Right lobe of liver (tissue), 6 donors: Measurements from ENCODE around the gene NKG7. TPM values are rescaled to one million over a fixed set of nuclear protein-coding genes. Genes with fewer than 3 reads are reported as not detected.
A peak's percentile ranks its signal among the peaks of the same experiment; 100 is the strongest.

Experiments
- ATAC-seq, 4 donors: fragments of 200-7000 bp; cut with Tn5 transposase; one replicate each; pipeline ENCODE4 v1.9.1; 2020; ENCODE audit warnings: mild to moderate bottlenecking in 4 of 4, moderate library complexity in 4 of 4
- DNase-seq, 3 donors: peaks; one replicate each; pipeline ENCODE4 v3.0.0-alpha.2; 2020
- H3K27ac ChIP-seq, 3 donors: fragments of 200-600 bp; one replicate each; pipeline ENCODE4 v1.8.0; 2022
- H3K27me3 ChIP-seq, 2 donors: fragments of 200-600 bp; one replicate each; pipeline ENCODE4 v1.8.0; 2022
- H3K36me3 ChIP-seq, 4 donors: fragments of 200-600 bp; sonication (generic) in 1 of 4; one replicate each; pipeline versions ENCODE4 v1.5.1 to v1.8.0; 2017 to 2022; ENCODE audit warnings: control low read depth in 1 of 4
- H3K4me1 ChIP-seq, 4 donors: fragments of 200-600 bp; sonication (generic) in 1 of 4; one replicate each; pipeline versions ENCODE4 v1.5.1 to v1.8.0; 2017 to 2022; ENCODE audit warnings: control low read depth in 1 of 4
- H3K4me3 ChIP-seq, 3 donors: fragments of 200-600 bp; one replicate each; pipeline ENCODE4 v1.8.0; 2022
- H3K9me3 ChIP-seq, 4 donors: fragments of 200-600 bp; sonication (generic) in 1 of 4; one replicate each; pipeline versions ENCODE4 v1.5.1 to v1.8.0; 2017 to 2022; ENCODE audit warnings: control low read depth in 1 of 4
- CTCF ChIP-seq, 4 donors: fragments of 200-600 bp in 3 of 4; fragments of 450-650 bp in 1 of 4; IDR thresholded peaks; one replicate each; pipeline versions ENCODE4 v1.5.1 to v1.8.0; 2016 to 2022; ENCODE audit warnings: antibody characterized with exemption in 4 of 4, mild to moderate bottlenecking in 2 of 4
- POLR2A ChIP-seq: fragments of 450-650 bp; IDR thresholded peaks from one replicate; pipeline ENCODE4 v1.6.1; 2017; ENCODE audit warnings: antibody characterized with exemption, mild to moderate bottlenecking
- WGBS: methylation state at CpG from one replicate; pipeline ENCODE4 v1.1.6; 2018; ENCODE audit warnings: low coverage, low lambda C conversion rate; ENCODE audit not compliant: insufficient coverage; ENCODE audit errors: missing lambda C conversion rate; 5-methylcytosine and 5-hydroxymethylcytosine counted together
- intact Hi-C, 2 donors: fragments of 100-400 bp; cut with DNase I; formaldehyde crosslinking; loops; one replicate each; pipeline versions ENCODE4 v1.11.2 to v1.14.1; 2022
- total RNA-seq, 6 experiments: library from RNA; depleted of rRNA in 2 of 6; stranded (reverse); fragments of >200 nt in 2 of 6; fragmentation: NEBNext Ultra II Directional in 3 of 6; extraction: Animal tissue kit (Norgen Biotek cat#: 25700) in 3 of 6; gene quantifications; one replicate each; pipeline versions ENCODE4 v1.1.0 to v1.2.4, GENCODE V29; 2016 to 2023
- donor health status: DM: no; HTN: yes; CAD: no.
- donor health status: DM: no; HTN: no; CAD: no.
- donor health status: DM: no; HTN: no; CAD: no.
- donor health status: DM: no; HTN: yes; CAD: no.
- donor health status: DM: no; HTN: yes; CAD: no.

NKG7 gene
- total RNA-seq, 6 experiments from 2014 or later = 1.7 to 7.7 (median 4.1) TPM

DNA sequence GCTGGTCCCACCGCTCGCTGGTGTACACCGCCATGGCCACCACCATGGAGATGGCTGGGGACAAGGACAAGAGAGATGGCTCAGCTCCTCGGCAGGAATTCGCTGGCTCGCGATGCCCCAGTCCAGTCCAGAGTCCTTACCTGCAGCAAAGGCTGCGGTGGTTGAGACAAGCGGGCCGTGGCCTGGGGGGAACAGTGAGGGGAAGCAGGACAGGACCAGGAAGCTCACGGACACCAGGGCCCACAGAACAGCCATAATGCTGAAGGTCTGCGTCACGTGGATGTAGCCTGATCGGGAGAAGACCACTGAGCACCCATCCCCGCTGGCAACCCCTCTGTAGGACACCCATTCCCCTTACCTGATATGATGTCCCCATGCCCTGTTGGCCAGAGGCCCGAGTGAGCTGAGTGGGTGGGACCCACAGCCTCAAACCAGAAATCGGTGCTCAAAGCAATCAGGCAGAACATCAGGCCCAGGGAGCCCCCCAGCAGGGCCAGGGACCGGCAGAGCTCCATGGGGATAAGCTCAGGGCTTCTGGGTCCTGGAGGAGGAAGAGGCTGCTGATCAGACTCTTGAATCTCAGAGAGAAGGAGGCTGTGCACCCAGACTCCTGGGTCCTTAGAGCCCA is 319 bp downstream of the NKG7 start:
- no peak for TF ChIP-seq CTCF (IDR thresholded peaks at IDR 0.05)
- no peak for TF ChIP-seq POLR2A
- Histone ChIP-seq H3K27ac (peak overlapping the region in 1 of 3 donors; percentile 8), H3K36me3 (no peaks in the 10 kb centered on the region), H3K4me3 (peak overlapping the region in 1 of 3 donors; percentile 21), H3K9me3 (no peaks in the 10 kb centered on the region), H3K27me3 (no peaks in the 10 kb centered on the region), H3K4me1 (peaks cover 0 to 4% (median 0%) of the 10 kb centered on the region in 4 donors)
- intact Hi-C loops = no loop called here
- WGBS = 71% methylated on average over 6 of the region's 18 CpGs
- DNase-seq (peak in 1 of 3 donors; percentile 46), ATAC-seq (no peak)

DNA sequence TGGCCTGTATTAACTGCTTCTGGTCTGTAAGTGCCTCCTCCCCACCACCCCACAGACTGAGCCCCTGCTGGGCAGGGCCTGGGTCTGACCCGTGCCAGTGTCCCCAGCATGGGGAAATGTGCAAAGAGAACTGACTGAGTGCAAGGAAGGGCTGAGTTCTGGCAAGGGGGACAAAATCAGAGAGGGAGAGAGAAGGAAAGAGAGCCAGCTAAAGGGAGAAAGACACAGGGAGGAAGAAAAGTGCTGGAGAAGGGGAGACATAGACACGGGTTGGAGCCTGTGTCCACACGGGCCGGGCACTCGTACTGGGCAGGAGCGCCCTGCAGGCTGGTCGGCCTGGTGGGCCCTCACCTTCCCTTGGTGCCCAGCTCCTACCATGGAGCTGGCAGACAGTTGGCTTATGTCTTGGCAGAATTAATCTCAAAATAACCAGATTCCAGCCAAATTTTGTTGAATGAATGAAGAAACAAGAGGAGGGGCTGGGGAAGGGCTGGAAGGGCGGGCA is 1.2 kb downstream of the NKG7 start:
- Histone ChIP-seq H3K4me3 (no peak overlapping the region), H3K4me1 (peaks cover 0 to 4% (median 0%) of the 10 kb centered on the region in 4 donors), H3K9me3 (no peaks in the 10 kb centered on the region), H3K27ac (peak overlapping the region in 1 of 3 donors; percentile 8), H3K27me3 (no peaks in the 10 kb centered on the region), H3K36me3 (no peaks in the 10 kb centered on the region)
- DNase-seq (no peak), ATAC-seq (no peak)
- TF ChIP-seq CTCF (IDR thresholded peaks at IDR 0.05) (no peak), POLR2A (no peak)
- WGBS = 68% methylated on average over 7 of the region's 8 CpGs
- intact Hi-C loops = no loop called here

DNA sequence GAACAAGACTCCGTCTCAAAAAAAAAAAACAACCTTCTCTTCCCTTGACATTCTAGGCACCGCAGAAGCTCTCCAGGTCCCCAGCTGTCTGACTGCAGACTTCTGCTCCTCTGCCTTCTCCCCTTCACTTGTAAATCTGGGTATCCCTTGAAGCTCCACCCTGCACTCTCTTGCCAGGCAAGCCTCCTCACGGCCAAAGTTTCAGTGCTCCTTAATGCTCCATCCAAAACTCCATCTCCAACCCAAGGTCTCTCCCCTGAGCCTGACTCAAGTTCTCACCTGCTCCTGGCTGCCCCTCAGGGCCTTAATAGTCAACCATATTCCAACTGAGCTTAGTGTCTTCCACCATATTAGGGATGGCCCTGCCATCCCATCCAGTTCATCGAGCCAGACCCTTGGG is 2.2 kb downstream of the NKG7 start:
- Histone ChIP-seq H3K27me3 (no peaks in the 10 kb centered on the region), H3K27ac (no peak overlapping the region), H3K36me3 (no peaks in the 10 kb centered on the region), H3K4me1 (peaks cover 0 to 4% (median 0%) of the 10 kb centered on the region in 4 donors), H3K4me3 (no peak overlapping the region), H3K9me3 (no peaks in the 10 kb centered on the region)
- DNase-seq (no peak), ATAC-seq (no peak)
- 62% methylated on average over 2 of the region's 4 CpGs for WGBS
- intact Hi-C loops = no loop called here
- no peak for TF ChIP-seq POLR2A
- TF ChIP-seq CTCF (IDR thresholded peaks at IDR 0.05) = no peak

DNA sequence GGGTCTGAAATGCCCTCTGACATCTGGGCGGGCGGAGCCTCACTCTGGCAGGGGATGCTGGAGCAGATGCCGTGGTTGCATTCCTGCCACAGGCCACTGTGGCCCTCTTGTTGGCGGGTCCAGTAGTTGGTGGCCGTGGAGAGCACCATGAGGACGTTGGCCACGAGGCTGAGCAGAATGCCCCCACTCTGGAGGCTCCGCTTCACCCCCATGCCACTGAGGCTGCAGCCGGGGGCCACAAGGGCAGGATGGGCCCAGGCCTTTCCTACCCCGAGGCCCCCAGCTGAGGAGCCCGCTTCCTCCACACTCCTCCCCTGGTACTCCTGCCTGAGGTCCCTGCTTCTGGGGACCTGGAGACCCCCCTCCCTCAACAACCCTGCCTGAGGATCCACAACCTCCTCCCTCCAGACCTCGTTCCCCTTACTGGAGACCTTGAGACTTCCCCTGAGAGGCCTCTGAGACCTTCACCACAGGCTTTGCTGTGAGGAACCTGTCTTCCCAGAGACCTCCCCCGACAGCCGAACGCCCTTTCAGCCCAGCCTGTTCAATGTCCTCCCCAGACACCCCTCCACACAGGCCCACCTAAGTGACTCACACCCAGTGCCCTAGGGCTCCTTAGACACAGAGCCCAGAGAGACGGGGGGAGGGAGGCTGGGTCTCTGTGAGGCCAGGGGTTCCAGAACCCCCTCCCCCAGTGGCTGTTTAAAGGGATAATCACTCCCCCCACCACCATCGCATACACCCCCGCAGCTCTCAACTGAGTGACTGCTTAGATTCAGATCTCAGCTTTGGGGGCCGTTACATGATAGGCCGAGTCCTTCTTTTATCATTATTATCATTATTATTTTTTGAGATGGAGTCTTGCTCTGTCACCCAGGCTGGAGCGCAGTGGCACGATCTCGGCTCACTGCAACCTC is 3.8 kb downstream of the NKG7 start, which contains the start of gene CLDND2:
Gene CLDND2 (minus strand): TSS at position 638 of the 917 bp plus-strand sequence. CDS start 426 bp downstream, at position 212.
- no peaks in the 10 kb centered on the region for H3K9me3 ChIP-seq
- no peak for ATAC-seq
- H3K4me1 ChIP-seq = peaks cover 0 to 19% (median 4%) of the 10 kb centered on the region in 4 donors
- WGBS = 83% methylated on average over 9 of the region's 23 CpGs
- no peak for DNase-seq
- H3K27ac ChIP-seq = peak within 1 kb of the TSS in 2 of 3 donors; percentile 47 to 95
- peak within 1 kb of the TSS; percentile 77 to 92 (median 83) for H3K4me3 ChIP-seq
- no peaks in the 10 kb centered on the region for H3K27me3 ChIP-seq
- H3K36me3 ChIP-seq = no peaks in the 10 kb centered on the region
- intact Hi-C loops = no loop called here
- no peak for TF ChIP-seq POLR2A
- TF ChIP-seq CTCF (IDR thresholded peaks at IDR 0.05) = no peak
